HFF-Myc (cell line): Measurements from ENCODE around the gene PRDM8.

Experiments
- DNase-seq: peaks from one replicate; pipeline ENCODE4 v3.0.0-alpha.2; 2011; ENCODE audit warnings: low read depth; ENCODE audit errors: extremely low read depth
- H3K4me3 ChIP-seq: replicated peaks from 2 replicates; pipeline ENCODE4 v1.5.1; 2011; ENCODE audit warnings: low read depth, mild to moderate bottlenecking, control low read depth, low read length
- CTCF ChIP-seq: IDR thresholded peaks from 2 replicates; pipeline ENCODE4 v1.5.1; 2012; ENCODE audit warnings: mild to moderate bottlenecking, low read depth, low read length, control low read depth; ENCODE audit errors: missing control alignments

Gene PRDM8

GRCh38 chr4:80215449-80216052 is 18.2 kb downstream of the PRDM8 start:
- TF ChIP-seq CTCF = peak; percentile 38
- no peak for DNase-seq
- H3K4me3 ChIP-seq = no peak overlapping the region

GRCh38 chr4:80216100-80216761 is 18.9 kb downstream of the PRDM8 start:
- no peak for TF ChIP-seq CTCF
- DNase-seq = no peak

GRCh38 chr4:80219301-80220025 is 22.2 kb downstream of the PRDM8 start:
- H3K4me3 ChIP-seq = no peak overlapping the region
- no peak for TF ChIP-seq CTCF
- no peak for DNase-seq

More at GRCh38 chr4:80216100-80216761, 18.9 kb downstream of the PRDM8 start:
- H3K4me3 ChIP-seq = no peak overlapping the region

- no peak for TF ChIP-seq CTCF
- no peak overlapping the region for H3K4me3 ChIP-seq
- no peak for DNase-seq
Measured at GRCh38 chr4:80220711-80221110, 23.4 kb downstream of the PRDM8 start.

- no peak for DNase-seq
- peak; percentile 21 for TF ChIP-seq CTCF
- H3K4me3 ChIP-seq = no peak overlapping the region
Measured at GRCh38 chr4:80221161-80221560, 23.9 kb downstream of the PRDM8 start.

GRCh38 chr4:80225595-80225994 is 28.3 kb downstream of the PRDM8 start:
- TF ChIP-seq CTCF = no peak
- H3K4me3 ChIP-seq = no peak overlapping the region
- DNase-seq = no peak
